Ovary (tissue), 9 donors: ENCODE data around the gene CPA4. TPM values are rescaled to one million over a fixed set of nuclear protein-coding genes. Genes with fewer than 3 reads are reported as not detected.

ENCODE experiments used
- DNase-seq, 5 donors: peaks; one replicate each; pipeline ENCODE4 v3.0.0-alpha.2; 2019 to 2020
- H3K27ac ChIP-seq, 2 donors: fragments of 200-600 bp; one replicate each; pipeline versions ENCODE4 v1.5.1 to v1.8.0; 2019 to 2022
- H3K27me3 ChIP-seq: fragments of 200-600 bp; one replicate; pipeline ENCODE4 v1.8.0; 2022
- H3K36me3 ChIP-seq: fragments of 200-600 bp; sonication (generic); one replicate; pipeline ENCODE4 v1.5.1; 2019
- H3K4me1 ChIP-seq: one replicate; pipeline ENCODE4 v1.8.1; 2013; ENCODE audit warnings: mild to moderate bottlenecking, moderate library complexity; ENCODE audit not compliant: insufficient read depth
- H3K4me3 ChIP-seq: fragments of 200-600 bp; sonication (generic); one replicate; pipeline ENCODE4 v1.5.1; 2017
- H3K9me3 ChIP-seq, 2 donors: fragments of 200-600 bp in 1 of 2; sonication (generic) in 1 of 2; one replicate each; pipeline versions ENCODE4 v1.5.1 to v1.8.1; 2013 to 2019; ENCODE audit warnings: mild to moderate bottlenecking in 1 of 2, moderate library complexity in 1 of 2
- EP300 ChIP-seq: sonication (generic); formaldehyde crosslinking; IDR thresholded peaks from one replicate; pipeline ENCODE4 v1.6.1; 2017; ENCODE audit warnings: antibody characterized with exemption
- POLR2A ChIP-seq: fragments of 450-650 bp; IDR thresholded peaks from one replicate; pipeline ENCODE4 v1.6.1; 2017; ENCODE audit warnings: antibody characterized with exemption, mild to moderate bottlenecking, moderate library complexity
- WGBS, 3 donors: extraction: QIAGEN DNeasy Blood & Tissue Kit in 1 of 3; methylation state at CpG; one replicate each; pipeline versions ENCODE4 v1.1.5 to v1.1.7; 2013 to 2017; 5-methylcytosine and 5-hydroxymethylcytosine counted together
- intact Hi-C, 4 donors: fragments of 100-400 bp; cut with DNase I; formaldehyde crosslinking; loops; one replicate each; pipeline versions ENCODE4 v1.11.0 to v1.15.1; 2022 to 2023
- polyA plus RNA-seq, 2 donors: library from polyadenylated mRNA; stranded (reverse); fragments of 200-250 nt in 1 of 2; fragments of 350-450 nt in 1 of 2; fragmentation: Illumina TruSeq in 1 of 2; extraction: RNeasy Lipid Tissue Mini Kit (QIAGEN cat#74804) in 1 of 2; gene quantifications; one replicate each; pipeline ENCODE4 v1.2.3, GENCODE V29; 2013 to 2014
- total RNA-seq, 7 donors: library from RNA; depleted of rRNA in 2 of 7; stranded (reverse); fragments of >200 nt in 2 of 7; fragmentation: NEBNext Ultra II Directional in 3 of 7; extraction: Animal tissue kit (Norgen Biotek cat#: 25700) in 3 of 7; gene quantifications; one replicate each; pipeline versions ENCODE4 v1.1.0 to v1.2.4, GENCODE V29; 2016 to 2023
- TF ChIP-seq, protein P1 (sequence below), 3 donors: fragments of 450-650 bp in 2 of 3; fragments of 200-600 bp in 1 of 3; IDR thresholded peaks; one replicate each; pipeline versions ENCODE4 v1.5.1 to v1.8.0; 2016 to 2022; ENCODE audit warnings: antibody characterized with exemption in 3 of 3, mild to moderate bottlenecking in 1 of 3
- donor health status: DM: no; HTN: no; CAD: no; lungs with moderate emphysema.
- donor health status: DM: no; HTN: no; CAD: no.
- donor health status: Bipolar disorder and iron deficiency.
- donor health status: DM: yes; HTN: yes; CAD: no.
- donor health status: DM: no; HTN: no; CAD: no.
- donor health status: DM: yes; HTN: yes; CAD: no.

CPA4 gene
- total and polyA plus RNA-seq, 9 donors: 0.13 to 1.7 (median 0.33) TPM; not detected in 3

DNA sequence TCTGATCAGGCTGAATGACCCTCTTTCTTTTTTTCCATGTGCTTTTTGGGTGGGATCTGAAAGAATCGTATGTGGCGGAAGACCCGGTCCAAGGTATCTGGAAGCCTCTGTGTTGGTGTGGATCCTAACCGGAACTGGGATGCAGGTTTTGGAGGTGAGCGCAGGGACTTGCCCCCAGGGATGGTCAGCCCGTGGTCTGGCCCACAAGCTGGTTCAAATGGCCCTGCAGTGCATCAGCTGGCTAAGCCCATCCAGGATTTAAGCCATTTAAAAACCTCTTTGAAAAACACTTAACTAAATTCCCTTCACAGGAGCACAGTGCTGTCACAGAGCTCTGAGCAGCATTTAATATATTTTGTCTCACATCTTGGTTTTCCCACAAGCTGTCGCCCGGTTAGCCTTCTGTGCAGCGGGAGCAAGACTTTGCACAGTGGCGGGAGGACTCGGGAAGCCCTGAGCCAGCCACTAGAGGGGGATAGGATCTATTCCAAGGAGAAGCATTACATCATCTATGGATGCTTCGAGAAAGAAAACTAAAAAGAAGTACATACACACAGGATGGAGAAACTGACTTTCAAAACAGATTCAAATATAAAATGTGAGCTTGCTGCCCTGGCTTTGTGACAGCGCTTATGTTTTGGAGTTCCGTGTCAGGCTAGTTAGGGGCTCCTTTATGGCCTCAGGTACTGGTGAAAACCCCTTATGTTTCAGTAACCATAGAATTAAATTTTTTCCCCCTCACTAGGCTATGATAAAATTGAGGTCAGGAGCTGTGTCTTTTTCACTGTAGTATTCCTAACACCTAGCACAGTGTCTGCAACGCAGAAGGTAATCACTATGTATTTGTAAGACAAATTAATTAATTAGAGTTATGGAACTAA, 15.0 kb upstream of the CPA4 start:
- WGBS, 3 donors: 61 to 65% (median 65%) methylated on average over 15 of the region's 15 CpGs
- peak; percentile 38 to 70 (median 59) for DNase-seq
- Histone ChIP-seq H3K9me3 (no peaks in the 10 kb centered on the region), H3K4me1 (peaks cover 1% of the 10 kb centered on the region), H3K36me3 (no peaks in the 10 kb centered on the region), H3K27ac (no peak overlapping the region), H3K4me3 (no peak overlapping the region), H3K27me3 (no peaks in the 10 kb centered on the region)
- intact Hi-C loops: loop anchor here in 2 of 4 donors (5.0 to 10.0 kb wide), 3 partner anchors 77 to 217 kb away; partner anchors contain the start of gene MEST (in 2 of the 2)
- TF ChIP-seq EP300: no peak
- TF ChIP-seq, protein P1, sequence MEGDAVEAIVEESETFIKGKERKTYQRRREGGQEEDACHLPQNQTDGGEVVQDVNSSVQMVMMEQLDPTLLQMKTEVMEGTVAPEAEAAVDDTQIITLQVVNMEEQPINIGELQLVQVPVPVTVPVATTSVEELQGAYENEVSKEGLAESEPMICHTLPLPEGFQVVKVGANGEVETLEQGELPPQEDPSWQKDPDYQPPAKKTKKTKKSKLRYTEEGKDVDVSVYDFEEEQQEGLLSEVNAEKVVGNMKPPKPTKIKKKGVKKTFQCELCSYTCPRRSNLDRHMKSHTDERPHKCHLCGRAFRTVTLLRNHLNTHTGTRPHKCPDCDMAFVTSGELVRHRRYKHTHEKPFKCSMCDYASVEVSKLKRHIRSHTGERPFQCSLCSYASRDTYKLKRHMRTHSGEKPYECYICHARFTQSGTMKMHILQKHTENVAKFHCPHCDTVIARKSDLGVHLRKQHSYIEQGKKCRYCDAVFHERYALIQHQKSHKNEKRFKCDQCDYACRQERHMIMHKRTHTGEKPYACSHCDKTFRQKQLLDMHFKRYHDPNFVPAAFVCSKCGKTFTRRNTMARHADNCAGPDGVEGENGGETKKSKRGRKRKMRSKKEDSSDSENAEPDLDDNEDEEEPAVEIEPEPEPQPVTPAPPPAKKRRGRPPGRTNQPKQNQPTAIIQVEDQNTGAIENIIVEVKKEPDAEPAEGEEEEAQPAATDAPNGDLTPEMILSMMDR (IDR thresholded peaks at IDR 0.05): peak; percentile 20 to 45 (median 40)

- Histone ChIP-seq H3K27ac (no peak overlapping the region), H3K27me3 (no peaks in the 10 kb centered on the region), H3K9me3 (no peaks in the 10 kb centered on the region), H3K36me3 (no peaks in the 10 kb centered on the region), H3K4me1 (peaks cover 1% of the 10 kb centered on the region), H3K4me3 (no peak overlapping the region)
- intact Hi-C loops: loop anchor here in 2 of 4 donors (5.0 to 10.0 kb wide), 3 partner anchors 76 to 216 kb away; partner anchors contain the start of gene MEST (in 2 of the 2)
- no peak for TF ChIP-seq EP300
- TF ChIP-seq, protein P1 (IDR thresholded peaks at IDR 0.05): no peak
- TF ChIP-seq POLR2A: no peak
- DNase-seq: no peak
Observed at GRCh38 chr7:130278860-130279259, 14.1 kb upstream of the CPA4 start.

- Histone ChIP-seq H3K27ac (no peak overlapping the region), H3K4me1 (peaks cover 1% of the 10 kb centered on the region), H3K27me3 (no peaks in the 10 kb centered on the region), H3K4me3 (no peak overlapping the region), H3K36me3 (no peaks in the 10 kb centered on the region), H3K9me3 (no peaks in the 10 kb centered on the region)
- intact Hi-C loops: loop anchor here in 2 of 4 donors (5.0 to 10.0 kb wide), 3 partner anchors 76 to 216 kb away; partner anchors contain the start of gene MEST (in 2 of the 2)
- 64 to 77% (median 76%) methylated on average over 2 of the region's 2 CpGs for WGBS, 3 donors
- TF ChIP-seq, protein P1 (IDR thresholded peaks at IDR 0.05): no peak
- TF ChIP-seq EP300: no peak
- TF ChIP-seq POLR2A: no peak
- no peak for DNase-seq
Observed at GRCh38 chr7:130279286-130279685, 13.7 kb upstream of the CPA4 start.

- no peak for TF ChIP-seq EP300
- TF ChIP-seq POLR2A: no peak
- TF ChIP-seq, protein P1 (IDR thresholded peaks at IDR 0.05): no peak
- no peaks in the 10 kb centered on the region for H3K36me3 ChIP-seq
- no peaks in the 10 kb centered on the region for H3K9me3 ChIP-seq
- no peak overlapping the region for H3K27ac ChIP-seq
- no peak overlapping the region for H3K4me3 ChIP-seq
- intact Hi-C loops: loop anchor here in 2 of 4 donors (5.0 to 10.0 kb wide), 3 partner anchors 75 to 215 kb away; partner anchors contain the start of gene MEST (in 2 of the 2)
- no peak for DNase-seq
- H3K4me1 ChIP-seq: peaks cover 1% of the 10 kb centered on the region
- 97 to 100% (median 98%) methylated on average over 1 of the region's 1 CpG for WGBS, 3 donors
- no peaks in the 10 kb centered on the region for H3K27me3 ChIP-seq
Observed at GRCh38 chr7:130279906-130280305, 13.1 kb upstream of the CPA4 start.
